SK-N-SH (cell line): ENCODE measurements around the gene ZDHHC21.

Experiments used
- CTCF ChIP-seq: fragments of 200-600 bp; sonication (generic); IDR thresholded peaks from 2 replicates; pipeline ENCODE4 v1.6.1; 2017; ENCODE audit warnings: antibody characterized with exemption, mild to moderate bottlenecking, moderate library complexity
- ELF1 ChIP-seq: IDR thresholded peaks from 2 replicates; pipeline ENCODE4 v1.4.0; 2012
- EZH2phosphoT487 ChIP-seq: fragments of 200-600 bp; sonication (generic); IDR thresholded peaks from 2 replicates; pipeline ENCODE4 v1.6.1; 2017; ENCODE audit warnings: low read depth, mixed run types, mild to moderate bottlenecking, antibody characterized with exemption, moderate library complexity, borderline replicate concordance
- MAX ChIP-seq: IDR thresholded peaks from 2 replicates; pipeline ENCODE4 v1.4.0; 2012; ENCODE audit warnings: low read depth
- PBX3 ChIP-seq: IDR thresholded peaks from 2 replicates; pipeline ENCODE4; 2012
- RAD21 ChIP-seq: IDR thresholded peaks from 2 replicates; pipeline ENCODE4 v1.6.1; 2012; ENCODE audit warnings: mild to moderate bottlenecking, low read length
- REST ChIP-seq: IDR thresholded peaks from 2 replicates; pipeline ENCODE4 v1.6.1; 2012; ENCODE audit warnings: mild to moderate bottlenecking, low read depth, low read length, moderate library complexity
- SIN3A ChIP-seq: IDR thresholded peaks from 2 replicates; pipeline ENCODE4 v1.6.1; 2012; ENCODE audit warnings: low read depth, mild to moderate bottlenecking, low read length, moderate library complexity, borderline replicate concordance
- SMC3 ChIP-seq: IDR thresholded peaks from 2 replicates; pipeline ENCODE4 v1.6.1; 2012; ENCODE audit warnings: low read depth, low read length, improper control_type of control experiment
- TAF1 ChIP-seq: IDR thresholded peaks from 2 replicates; pipeline ENCODE4 v1.6.1; 2012; ENCODE audit warnings: low read depth, mild to moderate bottlenecking, low read length, moderate library complexity, borderline replicate concordance
- ZBTB33 ChIP-seq: IDR thresholded peaks from 2 replicates; pipeline ENCODE4 v1.4.0; 2012; ENCODE audit warnings: low read depth, borderline replicate concordance

- TF ChIP-seq CTCF, result no peak
- no peak for TF ChIP-seq EZH2phosphoT487
- TF ChIP-seq RAD21, result no peak
- TF ChIP-seq PBX3, result no peak
- no peak for TF ChIP-seq SMC3
- no peak for TF ChIP-seq TAF1
- no peak for TF ChIP-seq ZBTB33
- no peak for TF ChIP-seq REST
- TF ChIP-seq MAX, result no peak
- no peak for TF ChIP-seq ELF1
- TF ChIP-seq SIN3A, result no peak
These were observed 48.1 kb upstream of the ZDHHC21 start for GRCh38 chr9:14741369-14741768.
